Suprapubic skin (tissue), 4 donors: ENCODE results near the gene ATOH7.

Experiments used
- EP300 ChIP-seq: sonication (generic); formaldehyde crosslinking; IDR thresholded peaks from one replicate; pipeline ENCODE4 v1.6.1; 2017; ENCODE audit warnings: antibody characterized with exemption
- POLR2A ChIP-seq, 2 donors: fragments of 450-650 bp; IDR thresholded peaks; one replicate each; pipeline ENCODE4 v1.6.1; 2017; ENCODE audit warnings: antibody characterized with exemption in 2 of 2, mild to moderate bottlenecking in 2 of 2, moderate library complexity in 2 of 2
- POLR2AphosphoS5 ChIP-seq, 3 donors: sonication (generic); formaldehyde crosslinking; IDR thresholded peaks; one replicate each; pipeline ENCODE4 v1.6.1; 2017; ENCODE audit warnings: antibody characterized with exemption in 3 of 3
- TF ChIP-seq, protein P1 (sequence below), 2 donors: fragments of 200-600 bp in 1 of 2; fragments of 450-650 bp in 1 of 2; sonication (generic) in 1 of 2; IDR thresholded peaks; one replicate each; pipeline ENCODE4 v1.5.1; 2016 to 2019; ENCODE audit warnings: antibody characterized with exemption in 2 of 2, mild to moderate bottlenecking in 1 of 2, moderate library complexity in 1 of 2

DNA sequence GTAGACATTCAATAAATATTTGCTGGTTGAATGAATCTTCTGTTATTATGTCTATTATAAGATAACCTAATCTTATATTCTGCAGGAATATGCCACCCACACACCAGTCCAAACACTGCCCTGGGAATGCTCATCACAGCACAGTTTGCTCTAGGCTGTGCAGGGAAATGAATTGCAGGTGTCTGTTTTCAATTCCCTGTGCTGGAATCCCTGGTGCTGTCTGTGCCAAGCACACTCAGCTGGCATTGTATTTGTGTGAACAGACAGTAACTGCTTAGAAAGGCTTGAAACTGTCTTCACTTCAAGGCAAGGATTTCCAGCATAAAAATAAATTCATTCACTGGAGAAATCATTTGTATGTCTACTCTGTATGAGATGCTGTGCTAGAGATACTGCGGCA, 20.2 kb downstream of the ATOH7 start:
- TF ChIP-seq, protein P1, sequence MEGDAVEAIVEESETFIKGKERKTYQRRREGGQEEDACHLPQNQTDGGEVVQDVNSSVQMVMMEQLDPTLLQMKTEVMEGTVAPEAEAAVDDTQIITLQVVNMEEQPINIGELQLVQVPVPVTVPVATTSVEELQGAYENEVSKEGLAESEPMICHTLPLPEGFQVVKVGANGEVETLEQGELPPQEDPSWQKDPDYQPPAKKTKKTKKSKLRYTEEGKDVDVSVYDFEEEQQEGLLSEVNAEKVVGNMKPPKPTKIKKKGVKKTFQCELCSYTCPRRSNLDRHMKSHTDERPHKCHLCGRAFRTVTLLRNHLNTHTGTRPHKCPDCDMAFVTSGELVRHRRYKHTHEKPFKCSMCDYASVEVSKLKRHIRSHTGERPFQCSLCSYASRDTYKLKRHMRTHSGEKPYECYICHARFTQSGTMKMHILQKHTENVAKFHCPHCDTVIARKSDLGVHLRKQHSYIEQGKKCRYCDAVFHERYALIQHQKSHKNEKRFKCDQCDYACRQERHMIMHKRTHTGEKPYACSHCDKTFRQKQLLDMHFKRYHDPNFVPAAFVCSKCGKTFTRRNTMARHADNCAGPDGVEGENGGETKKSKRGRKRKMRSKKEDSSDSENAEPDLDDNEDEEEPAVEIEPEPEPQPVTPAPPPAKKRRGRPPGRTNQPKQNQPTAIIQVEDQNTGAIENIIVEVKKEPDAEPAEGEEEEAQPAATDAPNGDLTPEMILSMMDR (IDR thresholded peaks at IDR 0.05), result no peak
- TF ChIP-seq POLR2AphosphoS5 (IDR thresholded peaks at IDR 0.05), result no peak
- no peak for TF ChIP-seq EP300
- no peak for TF ChIP-seq POLR2A (IDR thresholded peaks at IDR 0.05)
